ENCODE data around the gene UXS1.

DNA sequence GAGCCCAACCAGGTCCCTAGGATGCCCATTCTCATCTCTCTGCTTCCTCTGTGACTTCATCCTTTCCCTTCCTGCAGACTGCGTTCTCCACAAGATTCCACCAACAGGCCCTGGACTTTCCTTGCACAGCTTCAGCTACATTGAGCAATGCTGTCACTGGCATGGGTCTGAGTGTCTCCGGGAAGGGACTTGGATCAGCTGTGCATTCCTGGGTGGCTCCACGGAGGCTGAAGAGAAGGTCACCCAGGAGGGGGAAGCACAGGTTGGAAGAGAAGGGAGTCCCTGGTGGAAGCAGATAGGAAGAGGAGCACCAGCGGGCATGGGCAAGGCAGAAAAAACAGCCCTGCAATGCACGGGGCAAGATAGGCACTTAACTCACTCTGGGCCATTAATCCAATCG is 140.5 kb downstream of the UXS1 start:
- TF ChIP-seq CTCF (IDR thresholded peaks at IDR 0.05) (no peak), EZH2 (IDR thresholded peaks at IDR 0.05; ENCODE audit: borderline replicate concordance, insufficient read depth, low read depth, low read length, poor library complexity, severe bottlenecking) (no peak)
